ENCODE measurements around the gene XIRP1.

XIRP1 gene

DNA sequence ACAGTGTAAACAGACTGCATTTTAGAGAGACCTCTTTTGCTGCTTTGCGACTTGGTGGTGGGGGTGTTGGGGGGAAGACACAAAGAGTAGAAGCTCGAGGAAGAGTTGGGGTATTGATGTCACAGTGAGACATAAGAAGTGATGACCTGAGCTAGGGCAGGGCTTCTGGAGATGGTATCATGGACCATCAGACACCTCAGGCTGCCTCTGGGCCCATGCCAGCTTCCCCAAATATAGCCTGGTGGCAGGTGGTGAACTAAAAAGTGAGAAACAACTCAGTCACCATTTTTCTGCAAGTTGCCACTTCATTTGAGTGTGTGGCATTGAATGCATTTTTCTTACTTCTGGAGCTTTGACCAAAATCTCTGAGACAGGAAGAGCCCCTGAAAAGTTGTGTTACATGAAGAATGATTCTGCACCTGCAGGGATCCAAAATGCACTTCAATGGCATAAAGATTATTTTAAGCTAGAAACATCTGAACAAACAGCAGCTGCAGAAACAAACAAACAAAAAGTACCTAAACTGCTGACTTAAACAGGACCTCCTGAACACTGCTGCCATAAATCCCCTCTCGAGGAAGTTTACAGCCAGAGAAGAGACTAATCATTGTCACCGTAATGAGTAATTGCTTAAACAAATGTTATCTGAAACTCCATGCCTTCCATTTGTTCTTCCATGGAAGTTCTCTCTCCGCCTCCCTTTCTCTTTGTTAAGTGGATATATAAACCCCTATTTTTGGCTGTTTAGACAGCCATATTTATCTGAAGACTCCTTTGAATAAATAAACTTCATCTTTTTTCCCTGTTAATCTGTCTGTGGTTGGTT, 15.2 kb upstream of the XIRP1 start:
- DNase-seq = no peak

DNA sequence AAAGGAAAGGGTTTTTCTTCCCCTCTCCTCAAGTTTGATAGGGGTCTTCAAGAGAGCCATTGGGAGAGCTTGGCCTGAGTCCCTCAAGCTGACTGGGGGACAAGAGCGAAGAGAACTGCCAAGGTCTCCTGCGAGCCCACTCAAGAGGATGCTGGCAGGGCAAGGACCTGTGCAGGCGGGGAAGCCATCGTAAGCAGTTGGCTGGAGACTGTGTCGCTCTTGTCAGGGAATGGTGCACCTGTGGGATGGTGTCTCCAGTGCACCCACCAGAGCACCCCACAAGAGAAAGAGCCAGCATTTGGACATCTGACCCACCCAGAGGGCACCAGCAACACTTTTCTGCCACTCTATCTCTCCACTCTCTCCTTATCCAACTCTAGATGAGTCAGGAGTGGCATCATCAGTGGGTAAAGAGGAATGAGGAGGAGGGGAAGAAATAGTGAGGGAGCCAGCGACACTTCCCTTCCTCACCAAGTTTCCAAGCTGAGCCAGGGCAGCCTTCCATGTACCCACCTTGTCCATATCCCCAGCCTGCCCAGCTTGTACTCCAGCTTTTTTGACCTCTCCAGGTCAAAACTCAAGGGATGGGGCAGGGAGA, 13.6 kb upstream of the XIRP1 start:
- no peak for DNase-seq

DNA sequence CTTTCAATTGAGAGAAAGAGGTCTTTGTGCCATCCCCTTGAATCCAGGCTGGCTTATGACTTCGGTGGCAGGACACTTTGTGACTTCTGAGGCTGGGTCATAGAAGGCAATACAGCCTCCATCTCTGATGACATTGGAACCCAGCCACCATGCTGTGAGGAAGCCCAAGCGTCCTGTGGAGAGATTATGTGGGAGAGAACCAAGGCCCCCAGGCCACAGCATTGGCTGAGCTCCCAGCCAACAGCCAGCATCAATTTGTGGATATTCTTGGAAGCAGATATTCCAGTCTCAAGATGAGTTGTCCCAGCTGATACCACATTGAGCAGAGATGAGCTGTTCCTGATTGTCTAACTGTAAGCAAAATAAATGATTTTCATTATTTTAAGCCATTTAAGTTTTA, 12.7 kb upstream of the XIRP1 start:
- no peak for DNase-seq

DNA sequence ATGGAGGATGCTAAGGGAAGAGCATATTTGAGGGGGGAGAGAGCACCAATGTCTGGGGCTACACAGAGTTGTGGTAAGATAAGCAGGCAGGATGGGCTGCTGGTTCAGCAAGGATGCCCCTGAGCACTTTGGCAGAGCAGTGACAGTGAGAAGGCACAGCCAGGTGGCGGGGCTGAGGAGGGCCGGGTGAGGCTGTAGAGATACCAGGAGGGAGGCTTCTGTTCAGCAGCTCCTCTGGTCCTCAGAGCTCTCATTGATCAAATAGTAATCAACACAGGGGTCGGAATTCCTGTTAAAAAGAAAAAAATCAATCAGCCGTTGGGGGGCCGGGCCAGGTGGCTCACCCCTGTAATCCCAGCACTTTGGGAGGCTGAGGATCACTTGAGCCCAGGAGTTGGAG, 11.5 kb upstream of the XIRP1 start:
- DNase-seq = no peak

DNA sequence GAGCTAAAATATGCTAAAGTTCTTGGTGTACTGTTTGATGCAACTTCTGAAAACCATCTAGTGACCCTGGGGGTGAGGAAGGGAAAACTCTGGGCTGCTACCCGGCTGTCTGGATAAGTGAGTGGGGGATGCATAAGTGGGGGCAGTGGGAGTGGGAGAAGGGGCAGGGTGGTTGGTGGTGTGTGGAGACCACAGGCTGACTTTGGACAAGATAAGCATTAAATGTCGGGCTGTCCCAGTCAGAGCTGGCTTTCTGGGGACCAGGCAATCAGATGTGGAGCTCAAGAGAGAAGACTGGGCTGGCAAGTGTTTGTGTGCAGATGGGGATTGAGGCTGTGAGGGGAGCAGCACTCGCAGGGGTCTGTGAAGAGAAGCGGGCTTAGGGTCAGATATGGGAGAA, 11.0 kb upstream of the XIRP1 start:
- no peak for DNase-seq

DNA sequence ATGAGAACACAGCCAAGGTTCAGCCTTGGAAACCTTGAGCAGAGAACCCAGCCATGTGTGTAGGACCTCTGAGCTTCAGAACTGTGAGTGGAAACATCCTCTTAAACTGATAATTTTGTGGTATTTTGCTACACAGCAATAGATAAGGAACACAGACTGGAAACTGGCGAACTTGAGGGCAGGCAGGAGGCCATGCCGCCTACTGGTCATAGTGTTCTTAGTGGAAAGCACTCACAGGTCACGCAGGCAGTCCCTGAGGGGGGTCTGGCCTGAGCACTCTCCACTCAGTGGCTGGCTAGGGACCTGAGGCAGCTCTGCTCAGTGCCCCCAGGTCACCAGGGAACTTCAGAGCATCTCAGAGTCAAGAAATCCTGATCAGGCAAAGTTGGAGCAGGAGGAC, 9.7 kb upstream of the XIRP1 start:
- DNase-seq = no peak

DNA sequence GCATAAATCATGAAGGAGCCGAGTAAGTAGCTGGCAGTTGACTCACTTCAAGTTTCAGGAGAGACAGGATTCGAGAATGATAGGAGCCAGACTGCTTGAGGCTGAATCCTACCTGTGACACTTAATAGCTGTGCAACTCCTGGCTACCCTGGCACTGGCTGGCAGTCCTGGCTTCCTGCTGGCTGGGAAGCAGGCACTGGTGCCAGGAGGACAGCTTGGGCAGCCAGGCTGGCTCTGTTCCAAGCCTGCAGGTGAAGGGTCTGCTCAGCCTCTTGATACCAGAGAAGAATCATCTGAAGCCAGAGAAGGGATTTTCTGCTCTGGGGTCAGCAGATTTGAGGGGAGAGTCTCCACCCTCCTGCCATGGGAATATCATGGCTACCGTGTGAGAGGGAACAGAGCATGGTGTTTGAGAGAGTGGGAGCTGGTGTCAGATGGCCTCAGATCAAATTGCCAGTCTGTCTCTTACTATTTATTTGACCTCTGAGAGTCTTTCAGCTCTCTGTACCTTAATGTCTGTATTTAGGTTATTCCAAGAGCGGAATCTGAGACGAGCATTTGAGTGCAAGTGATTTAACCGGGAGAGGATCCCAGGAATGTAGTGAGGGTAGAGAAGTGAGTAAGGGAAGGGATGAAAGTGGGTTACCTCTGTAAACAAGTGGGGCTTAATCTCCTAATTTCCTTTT, 4.4 kb upstream of the XIRP1 start:
- DNase-seq = no peak

DNA sequence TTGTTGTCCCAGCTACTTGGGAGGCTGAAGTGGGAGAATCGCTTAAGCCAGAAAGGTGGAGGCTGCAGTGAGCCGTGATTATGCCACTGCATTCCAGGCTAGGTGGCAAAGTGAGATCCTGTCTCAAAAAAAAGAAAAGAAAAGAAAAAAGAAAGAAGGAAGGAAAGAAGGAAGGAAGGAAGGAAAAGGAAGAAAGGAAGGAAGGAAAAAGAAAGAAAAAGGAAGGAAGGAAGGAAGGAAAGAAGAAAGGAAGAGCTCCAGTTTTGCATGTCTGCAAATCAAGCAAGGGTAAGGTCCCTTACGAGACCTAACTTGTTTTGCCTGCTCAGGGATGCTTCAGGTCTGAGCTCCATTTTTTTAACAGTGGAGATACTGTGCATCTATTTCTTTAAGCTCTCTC, 3.6 kb upstream of the XIRP1 start:
- no peak for DNase-seq

DNA sequence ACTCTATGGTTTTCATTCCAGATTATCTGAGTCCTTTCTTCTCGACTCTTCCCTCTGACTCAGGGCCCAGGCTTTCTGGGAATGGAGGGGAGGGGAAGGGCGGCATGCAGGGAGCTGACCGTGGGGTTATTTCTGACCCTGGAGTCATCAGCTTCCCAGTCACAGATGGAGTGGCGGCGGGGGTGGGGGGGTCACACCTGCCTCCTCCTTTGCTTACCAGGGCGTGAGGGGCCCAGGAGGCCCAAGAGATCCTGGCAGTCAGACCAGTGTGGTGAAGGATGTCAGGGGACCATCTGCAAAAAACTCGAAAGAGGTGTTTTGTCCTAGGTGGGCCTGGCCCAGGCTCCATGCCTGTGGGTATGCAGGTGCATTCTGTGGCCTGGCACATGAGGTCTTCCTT, 996 bp upstream of the XIRP1 start:
- no peak for DNase-seq

DNA sequence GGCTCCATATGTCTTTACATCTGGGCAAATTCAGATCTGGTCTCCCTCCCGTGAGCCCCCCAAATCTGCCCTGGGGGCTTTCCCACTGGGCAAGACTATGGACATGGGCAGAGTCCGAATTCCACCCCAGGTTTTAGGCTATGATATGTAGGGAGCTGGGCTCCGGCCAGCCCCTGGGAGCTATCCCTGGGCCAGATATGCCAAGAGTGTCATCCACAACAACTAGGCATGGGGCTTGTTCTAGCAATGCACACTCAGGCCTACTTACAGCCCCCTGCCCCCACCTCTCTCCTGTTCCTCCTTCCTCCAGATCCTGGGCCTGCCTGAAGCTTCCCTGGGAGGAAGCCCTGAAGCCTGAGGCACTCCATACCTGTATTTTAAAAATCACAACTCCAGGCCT, 622 bp downstream of the XIRP1 start:
- DNase-seq = no peak

DNA sequence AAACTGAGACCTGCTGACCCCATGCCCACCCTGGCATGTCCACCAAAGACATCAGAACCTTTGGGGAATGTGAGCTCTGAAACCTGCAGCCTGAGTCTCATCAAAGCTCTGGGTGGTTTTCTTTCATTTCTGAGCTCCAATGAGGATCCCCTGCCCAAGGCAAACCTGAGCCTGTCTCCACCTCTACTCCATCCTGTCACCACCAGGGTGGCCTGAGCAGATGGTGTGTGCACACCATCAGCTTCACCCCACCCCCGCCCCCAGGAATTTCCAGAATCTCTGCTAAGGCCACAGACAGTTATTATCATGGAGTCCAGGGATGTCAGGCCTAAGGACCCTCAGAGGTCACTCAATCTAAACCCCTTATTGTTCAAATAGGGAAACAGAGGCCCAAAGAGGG, 1.3 kb downstream of the XIRP1 start:
- DNase-seq = no peak

DNA sequence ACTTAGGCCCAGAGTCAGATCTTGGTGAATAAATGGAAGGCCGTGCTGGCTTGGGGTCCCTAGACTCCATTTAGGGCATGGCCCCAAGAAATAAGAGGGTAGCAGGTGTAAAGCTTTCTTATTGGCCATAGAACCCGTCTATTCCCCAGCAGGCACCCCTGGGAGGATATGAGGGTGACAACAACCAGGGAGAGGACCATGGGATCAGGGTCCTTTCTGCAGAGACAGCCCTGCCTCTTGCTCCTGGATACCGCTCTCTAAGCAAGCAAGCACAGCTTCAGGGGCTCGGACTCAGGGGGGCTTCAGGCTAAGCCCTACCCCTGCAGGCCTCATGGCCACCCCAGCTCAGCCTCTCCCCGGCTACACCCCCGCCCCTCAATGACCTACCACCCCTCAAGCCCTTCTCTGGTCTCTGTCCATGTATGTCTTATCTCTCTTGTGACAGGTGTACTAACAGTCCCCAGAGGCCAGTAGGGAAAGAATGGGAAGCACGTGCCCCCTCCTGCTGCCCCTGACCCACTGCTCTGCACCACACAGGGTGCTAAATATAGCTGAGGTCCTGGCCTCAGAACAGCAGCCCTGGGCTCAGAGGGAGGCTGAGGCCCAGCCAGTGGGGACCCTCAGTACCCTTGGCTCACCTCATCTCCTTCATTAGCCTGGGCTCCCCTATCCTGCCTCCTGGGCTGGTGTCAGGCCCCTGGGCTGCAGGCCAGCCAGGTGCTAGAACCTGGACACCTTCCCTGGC, 1.9 kb downstream of the XIRP1 start:
- no peak for DNase-seq

DNA sequence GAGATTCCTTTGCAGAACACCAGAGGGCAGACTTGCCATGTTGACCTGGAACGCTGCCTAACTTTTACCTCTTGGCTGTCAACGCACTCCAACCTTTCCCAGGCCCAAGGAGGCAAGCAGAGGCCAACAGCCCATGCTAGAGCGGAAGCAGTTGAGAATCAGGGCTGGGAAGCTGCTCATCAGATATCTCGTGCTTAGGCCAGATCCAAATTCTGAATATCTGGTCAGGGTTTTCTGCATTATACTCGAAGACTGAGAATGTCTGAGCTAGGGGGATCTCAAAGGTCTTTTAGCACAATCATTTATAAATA, 2.5 kb downstream of the XIRP1 start:
- DNase-seq = peak; percentile 65

DNA sequence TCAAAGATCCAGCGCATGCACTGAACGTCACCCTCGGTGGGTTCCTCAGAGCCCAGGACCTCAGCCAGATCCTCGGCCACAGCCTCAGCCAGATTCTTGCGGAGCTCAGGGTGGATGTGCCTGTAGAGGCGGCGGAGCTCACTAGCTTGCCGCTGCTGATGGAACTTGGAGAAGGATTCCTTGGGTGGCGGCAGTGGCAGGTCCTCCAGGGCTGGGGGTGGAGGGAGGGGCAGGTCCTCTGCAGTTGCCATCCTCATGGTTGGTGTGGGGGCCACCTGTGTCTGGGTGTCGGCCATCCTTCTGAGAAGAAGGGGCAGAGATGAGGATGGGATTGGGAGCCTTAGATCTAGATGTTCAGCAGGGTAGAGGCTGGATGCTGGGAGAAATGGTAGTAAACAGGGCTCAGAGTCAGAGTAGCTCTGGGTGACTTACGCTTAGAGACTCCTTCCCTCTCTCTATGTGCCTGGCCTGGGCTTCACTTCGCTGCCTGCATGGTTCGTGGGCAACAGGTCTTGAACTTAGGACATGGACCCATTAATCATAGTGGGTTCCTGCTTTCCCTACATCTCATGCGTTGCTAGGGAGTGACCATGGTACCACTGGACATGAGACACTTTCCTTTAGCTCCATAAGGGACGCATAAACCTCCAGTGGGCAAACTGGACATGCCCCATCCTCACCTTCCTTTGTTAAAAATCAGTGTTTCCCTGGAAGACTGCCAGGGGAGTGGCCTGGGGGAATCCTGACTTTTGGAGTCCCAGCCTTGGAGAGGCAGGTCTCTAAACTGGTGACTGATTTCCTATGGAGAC, 3.0 kb downstream of the XIRP1 start:
- DNase-seq = no peak

DNA sequence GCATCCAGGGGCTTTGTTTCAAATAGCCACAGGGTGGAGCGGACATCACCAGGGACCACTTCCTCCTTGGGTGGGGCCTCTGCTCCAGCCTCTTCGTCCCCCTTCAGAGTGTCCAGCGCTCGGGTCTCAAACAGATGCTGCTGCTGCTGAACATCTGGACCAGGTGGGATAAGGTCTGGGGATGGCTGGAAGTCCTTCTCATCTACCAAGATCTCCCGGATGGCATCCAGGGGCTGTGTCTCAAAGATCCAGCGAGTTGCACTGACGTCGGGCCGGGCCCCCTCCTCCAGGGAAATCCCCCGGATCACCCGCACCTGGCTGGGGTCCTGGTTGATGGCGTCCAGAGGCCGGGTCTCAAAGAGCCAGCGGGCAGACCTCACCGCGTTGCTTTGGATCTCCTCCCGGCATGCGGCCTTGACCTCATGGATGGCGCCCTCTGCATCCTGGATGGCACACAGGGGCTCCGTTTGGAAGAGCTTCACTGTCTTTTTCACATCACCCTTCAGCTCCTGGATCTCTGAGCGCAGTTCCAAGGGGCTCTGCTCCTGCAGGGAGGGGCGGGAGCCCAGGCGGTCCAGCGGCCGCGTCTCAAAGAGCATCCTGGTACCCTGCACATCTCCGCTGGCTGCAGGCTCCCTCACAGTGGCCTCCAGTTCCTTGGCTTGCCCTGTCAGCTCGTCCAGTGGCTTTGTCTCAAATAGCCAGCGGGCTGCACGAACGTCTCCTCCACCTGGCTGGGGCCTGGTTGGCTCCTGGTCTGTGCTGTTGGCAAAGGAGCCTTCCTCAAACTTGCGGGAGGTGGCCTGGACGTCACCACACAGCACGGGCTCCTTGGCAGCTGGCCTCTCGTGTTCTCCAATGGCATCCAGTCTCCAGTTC, 3.9 kb downstream of the XIRP1 start:
- DNase-seq = no peak

DNA sequence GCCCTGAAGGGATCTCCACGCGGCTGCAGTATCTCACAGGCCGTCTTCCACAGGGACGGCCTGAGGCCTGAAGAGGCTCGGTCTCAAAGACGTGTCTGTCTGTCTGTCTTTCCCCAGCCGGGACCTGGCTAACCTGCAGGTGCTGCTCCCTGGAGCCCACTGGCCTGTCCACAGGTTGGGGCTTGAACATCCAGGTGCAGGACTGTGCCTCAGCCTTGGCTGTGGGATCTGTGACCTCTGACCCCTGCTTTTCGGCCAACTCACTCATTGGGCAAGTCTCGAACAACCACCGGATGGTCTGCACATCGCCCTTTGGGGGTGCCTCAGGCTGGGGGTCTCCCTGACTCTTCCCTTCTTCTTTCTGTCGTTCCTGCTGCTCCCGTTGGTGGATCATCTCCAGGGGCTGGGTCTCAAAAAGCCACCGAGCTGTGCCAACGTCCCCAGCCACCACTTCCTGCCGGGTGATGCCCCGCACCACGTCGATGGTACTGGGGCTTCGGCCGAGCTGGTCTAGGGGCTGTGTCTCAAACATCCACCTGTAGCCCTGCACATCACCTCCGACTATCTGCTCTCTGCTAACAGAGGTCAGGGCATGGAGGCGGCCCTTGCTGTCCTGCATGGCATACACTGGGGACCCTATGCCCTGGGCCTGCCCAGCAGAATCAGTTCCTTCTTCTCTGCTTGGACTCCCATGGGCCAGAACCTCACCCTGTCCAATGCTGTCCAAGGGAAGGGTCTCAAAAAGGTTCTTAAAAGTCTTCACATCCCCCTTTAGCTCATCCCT, 4.8 kb downstream of the XIRP1 start:
- DNase-seq = no peak

DNA sequence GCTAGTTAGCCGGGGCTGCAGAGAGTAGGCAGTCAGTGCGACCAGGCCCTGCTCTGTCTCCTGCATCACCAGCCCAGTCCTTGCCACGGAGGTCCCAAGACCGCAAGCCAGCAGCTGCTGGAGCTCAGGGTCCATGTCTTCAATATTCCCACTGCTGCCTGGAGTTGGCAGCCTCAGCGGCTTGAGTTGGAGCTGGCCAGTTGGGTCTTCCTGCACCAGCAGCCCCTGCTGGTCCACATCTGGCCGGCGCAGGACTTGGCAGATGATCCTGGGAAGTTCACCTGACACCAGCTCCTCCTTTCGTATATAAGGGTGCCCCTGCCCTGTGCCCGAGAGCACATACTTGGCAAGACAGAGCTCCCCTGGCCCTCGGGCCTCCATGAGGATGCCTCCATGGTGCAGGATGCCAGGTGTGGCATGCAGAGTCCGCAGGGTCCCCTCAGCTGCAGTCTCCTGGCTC, 5.7 kb downstream of the XIRP1 start:
- no peak for DNase-seq

DNA sequence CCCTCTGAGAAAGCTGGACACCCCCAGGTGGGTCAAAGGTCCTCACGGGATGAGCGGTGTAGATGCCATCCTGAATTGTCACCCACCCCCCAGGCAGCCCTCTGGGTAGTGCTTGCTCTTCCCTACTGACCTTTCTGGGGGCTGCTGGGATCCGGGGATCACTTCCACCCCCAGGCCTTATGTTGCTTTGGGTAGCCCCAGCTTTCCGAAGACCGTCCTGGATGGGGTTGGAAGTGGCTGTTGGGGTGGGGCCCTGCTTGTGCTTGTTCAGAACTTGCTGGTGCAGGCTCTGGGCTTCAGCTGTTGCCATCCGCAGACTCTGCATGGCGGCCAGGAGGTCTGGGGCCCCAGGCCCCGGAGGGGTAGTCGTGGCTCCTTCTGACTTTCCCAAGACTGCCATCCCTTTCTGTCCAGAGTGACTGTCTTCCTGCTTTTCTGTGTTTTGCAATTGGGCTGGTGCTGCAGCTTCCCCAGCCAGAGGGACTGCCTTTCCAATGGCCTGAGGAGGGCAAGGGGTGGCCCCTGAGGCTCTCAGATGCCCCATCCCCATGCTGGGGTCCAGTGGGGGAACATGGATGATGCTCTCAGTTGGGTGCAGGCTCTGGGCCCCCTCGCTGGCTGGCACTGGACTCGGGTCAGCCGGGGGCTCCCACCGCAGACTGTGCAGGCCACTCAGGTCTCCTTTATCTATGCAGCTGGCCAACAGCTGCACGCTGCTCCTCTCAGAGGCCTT, 6.3 kb downstream of the XIRP1 start:
- no peak for DNase-seq

DNA sequence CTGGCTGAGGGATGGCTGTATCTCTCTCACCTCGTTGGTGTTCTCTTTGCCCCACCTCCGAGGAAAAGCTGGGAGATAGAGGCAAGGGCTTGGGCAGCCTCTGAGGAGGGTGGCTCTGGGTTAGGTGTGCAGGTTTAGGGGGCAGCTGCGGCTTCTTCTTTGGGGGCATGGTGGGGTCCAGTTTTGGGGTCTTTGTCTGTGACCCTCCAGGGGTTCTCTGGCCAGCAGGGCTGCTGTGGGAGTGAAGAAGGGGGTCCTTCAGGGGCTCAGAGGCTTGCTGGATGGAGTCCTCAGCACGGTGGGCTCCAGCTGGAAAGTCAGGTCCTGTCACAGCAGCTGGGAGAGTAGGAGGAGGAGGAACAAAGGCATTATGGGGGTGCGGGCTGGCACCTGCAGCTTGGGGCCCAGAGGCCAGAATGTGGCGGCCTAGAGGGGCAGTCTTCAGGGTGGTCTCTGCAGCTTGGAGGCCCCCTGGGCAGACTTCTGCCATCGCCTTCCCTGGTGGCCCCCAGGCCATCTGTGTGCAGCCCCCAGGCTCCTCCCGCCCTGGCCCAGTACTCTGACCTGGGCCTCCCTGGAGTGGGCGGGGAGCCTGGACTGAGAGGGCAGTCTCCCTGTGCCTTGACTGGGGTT, 7.0 kb downstream of the XIRP1 start:
- no peak for DNase-seq

DNA sequence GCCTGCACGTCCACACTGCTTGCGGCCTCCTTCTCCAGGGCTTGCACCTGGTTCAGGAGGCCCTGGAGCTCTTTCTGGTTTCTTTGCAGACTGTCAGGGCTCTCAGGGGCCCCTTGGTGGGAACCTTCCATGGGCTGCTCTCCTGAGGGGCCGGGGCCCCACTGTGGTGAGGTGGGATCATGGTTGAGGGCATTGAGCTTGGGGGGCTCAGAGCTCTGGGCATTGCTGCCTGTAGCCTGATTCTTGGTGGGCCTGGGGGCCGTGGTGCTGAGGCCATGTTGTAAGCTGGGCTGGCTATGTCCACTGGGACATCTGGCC, 7.5 kb downstream of the XIRP1 start:
- DNase-seq = no peak

Data from CD4-positive, alpha-beta T cell treated with Interleukin-6 for 4 hours (primary cell).